K562 (cell line): ENCODE measurements around the gene DENND2A. TPM values are rescaled to one million over a fixed set of nuclear protein-coding genes. Genes with fewer than 3 reads are reported as not detected.

Experiments used
- ATAC-seq: fragments of 200-7000 bp; cut with Tn5 transposase; 3 replicates; pipeline ENCODE4 v1.9.1; 2020; ENCODE audit warnings: moderate library complexity
- BruUV-seq: library from RNA; stranded (reverse); fragments of 400-500 nt; replicated peaks from 2 replicates; lab custom pipeline; 2021; lab: Mats Ljungman, UMichigan
- CTCF ChIA-PET: fragments of 300-600 bp; formaldehyde crosslinking; extraction: SDS; loops from one replicate; lab custom pipeline; 2021; ENCODE audit warnings: low intra/inter-chr PET ratio; lab: Yijun Ruan, JAX
- POLR2A ChIA-PET: fragments of 300-600, 350-650 bp; sonication (Branson Sonifier 250); formaldehyde crosslinking; extraction: SDS; loops from one replicate; lab custom pipeline; 2021; ENCODE audit warnings: antibody characterized with exemption, inconsistent platforms; lab: Yijun Ruan, JAX
- DNase-seq, 4 experiments: peaks; one replicate each; pipeline versions ENCODE4 v3.0.0 to v3.0.0-alpha.2; 2011 to 2018; ENCODE audit warnings: low spot score in 3 of 4, mixed read lengths in 3 of 4; ENCODE audit errors: extremely low read depth in 1 of 4
- FAIRE-seq: peaks from 2 replicates; lab custom pipeline; 2011; peaks lifted over from hg19 to GRCh38; lab: Jason Lieb, UNC
- H2AFZ ChIP-seq: 2 replicates; pipeline ENCODE4 v1.6.0; 2011; ENCODE audit warnings: low read depth, low read length, control low read depth, inconsistent platforms
- H3K27ac ChIP-seq: fragments of 200-600 bp; 3 replicates; pipeline ENCODE4 v1.8.0; 2011; ENCODE audit warnings: low read depth, mild to moderate bottlenecking, control low read depth, inconsistent platforms, low read length, moderate library complexity, mixed read lengths; ENCODE audit errors: extremely low read depth
- H3K27me3 ChIP-seq, 2 experiments: fragments of 300-600 bp in 1 of 2; 2 replicates in 1 of 2; 3 replicates in 1 of 2; pipeline versions ENCODE4 v1.6.0 to v1.8.0; 2011; ENCODE audit warnings: inconsistent platforms in 2 of 2, low read length in 2 of 2, mild to moderate bottlenecking in 1 of 2, mixed read lengths in 1 of 2, moderate library complexity in 1 of 2; ENCODE audit not compliant: control insufficient read depth in 2 of 2, insufficient read depth in 2 of 2
- H3K36me3 ChIP-seq: fragments of 300-600 bp; 3 replicates; pipeline ENCODE4 v1.8.0; 2011; ENCODE audit warnings: mild to moderate bottlenecking, low read length, inconsistent platforms; ENCODE audit not compliant: control insufficient read depth, insufficient read depth
- H3K4me1 ChIP-seq, 2 experiments: fragments of 200-600 bp in 1 of 2; replicated peaks in 1 of 2; 2 replicates in 1 of 2; 3 replicates in 1 of 2; pipeline versions ENCODE4 v1.5.1 to v1.8.0; 2011; ENCODE audit warnings: inconsistent platforms in 2 of 2, low read length in 2 of 2, mild to moderate bottlenecking in 1 of 2, mixed read lengths in 1 of 2, moderate library complexity in 1 of 2; ENCODE audit not compliant: control insufficient read depth in 2 of 2, insufficient read depth in 2 of 2
- H3K4me2 ChIP-seq: 2 replicates; pipeline ENCODE4 v1.6.1; 2011; ENCODE audit warnings: low read length, control low read depth, inconsistent platforms, mixed read lengths; ENCODE audit not compliant: insufficient read depth
- H3K4me3 ChIP-seq: fragments of 200-600 bp; sonication (generic), shearing (Covaris generic); 2 replicates; pipeline ENCODE4 v1.5.1; 2016; ENCODE audit warnings: control low read depth, inconsistent platforms
- H3K79me2 ChIP-seq: fragments of 200-600 bp; 3 replicates; pipeline ENCODE4 v1.8.0; 2011; ENCODE audit warnings: low read length, inconsistent platforms; ENCODE audit not compliant: control insufficient read depth, insufficient read depth
- H3K9ac ChIP-seq, 2 experiments: 2 replicates each; pipeline versions ENCODE4 v1.6.0 to v1.6.1; 2011; ENCODE audit warnings: low read depth in 2 of 2, low read length in 2 of 2, control low read depth in 1 of 2, inconsistent platforms in 1 of 2, mild to moderate bottlenecking in 1 of 2, mixed read lengths in 1 of 2; ENCODE audit not compliant: insufficient read depth in 1 of 2
- H3K9me1 ChIP-seq: one replicate; pipeline ENCODE4 v1.6.0; 2011; ENCODE audit warnings: inconsistent platforms, mild to moderate bottlenecking, low read length, moderate library complexity; ENCODE audit not compliant: control insufficient read depth, insufficient read depth
- H3K9me3 ChIP-seq: replicated peaks from 2 replicates; pipeline ENCODE4 v1.5.1; 2011; ENCODE audit warnings: low read depth, low read length, inconsistent platforms; ENCODE audit not compliant: control insufficient read depth, insufficient read depth
- H4K20me1 ChIP-seq: replicated peaks from 2 replicates; pipeline ENCODE4 v1.6.1; 2011; ENCODE audit warnings: low read length, inconsistent platforms, mixed read lengths; ENCODE audit not compliant: control insufficient read depth, insufficient read depth
- BACH1 ChIP-seq: fragments of 200-800 bp; sonication (Bioruptor generic); IDR thresholded peaks from 2 replicates; pipeline ENCODE4 v1.6.1; 2016; ENCODE audit warnings: missing genetic modification characterization, missing compliant biosample characterization
- MAX ChIP-seq: sonication (generic); formaldehyde crosslinking; IDR thresholded peaks from 2 replicates; pipeline ENCODE4 v1.9.0; 2022; ENCODE audit warnings: mild to moderate bottlenecking, missing genetic modification reagents
- MCM3 ChIP-seq: fragments of 450-650 bp; IDR thresholded peaks from 2 replicates; pipeline ENCODE4 v1.6.1; 2016
- MCM5 ChIP-seq: fragments of 450-650 bp; IDR thresholded peaks from 2 replicates; pipeline ENCODE4 v1.6.1; 2016; ENCODE audit warnings: low read depth
- SIN3B ChIP-seq: fragments of 450-650 bp; IDR thresholded peaks from 2 replicates; pipeline ENCODE4 v1.6.1; 2017; ENCODE audit warnings: low read depth, mild to moderate bottlenecking, moderate library complexity
- SRSF7 ChIP-seq: fragments of 200-400 bp; formaldehyde crosslinking; optimal IDR thresholded peaks from 2 replicates; pipeline ENCODE3; 2017; ENCODE audit warnings: mild to moderate bottlenecking, low read depth, low read length
- TRIM25 ChIP-seq: fragments of 450-650 bp; IDR thresholded peaks from 2 replicates; pipeline ENCODE4 v1.7.0; 2016; ENCODE audit warnings: borderline replicate concordance
- TSHZ1 ChIP-seq: fragments of 250-450 bp; sonication (Bioruptor Pico); IDR thresholded peaks from 2 replicates; pipeline ENCODE4 v1.4.0; 2020; ENCODE audit warnings: mild to moderate bottlenecking, moderate library complexity
- ZNF12 ChIP-seq: sonication (generic); formaldehyde crosslinking; IDR thresholded peaks from 2 replicates; pipeline ENCODE4 v1.4.0; 2020; ENCODE audit warnings: mild to moderate bottlenecking, missing genetic modification reagents
- ZNF785 ChIP-seq: fragments of 250-450 bp; sonication (Bioruptor Pico); IDR thresholded peaks from 2 replicates; pipeline ENCODE4 v1.4.0; 2020; ENCODE audit warnings: mild to moderate bottlenecking
- WGBS: fragments of 100-300 bp; shearing (Covaris generic); methylation state at CpG from one replicate; pipeline ENCODE4 v1.1.6; 2016; ENCODE audit warnings: low coverage, mixed read lengths; ENCODE audit not compliant: insufficient coverage; ENCODE audit errors: missing lambda C conversion rate; 5-methylcytosine and 5-hydroxymethylcytosine counted together
- in situ Hi-C: fragments of 300-500 bp; cut with MboI; formaldehyde crosslinking; loops from 4 replicates; pipeline ENCODE4 v1.15.0; 2018; ENCODE audit warnings: inconsistent platforms, mixed read lengths
- intact Hi-C: fragments of 100-400 bp; cut with micrococcal nuclease; formaldehyde crosslinking; loops from 2 replicates; pipeline ENCODE4 v1.14.2; 2022
- polyA plus RNA-seq, 8 experiments: library from polyadenylated mRNA; depleted of rRNA in 4 of 8; stranded (reverse) in 5 of 8; unstranded in 3 of 8; fragments of >200 nt; fragmentation: Nextera tagmentation in 2 of 8; fragmentation: Illumina TruSeq in 1 of 8; extraction: Ambion mirVana in 2 of 8; extraction: Trizol in 1 of 8; gene quantifications; 2 replicates each; pipeline versions ENCODE4 v1.2.1 to v1.2.3, GENCODE V29; 2011 to 2014; ENCODE audit warnings: inconsistent platforms in 1 of 8, missing spikeins in 1 of 8
- total RNA-seq, 7 experiments: library from RNA; depleted of rRNA in 6 of 7; stranded (reverse); fragments of >200 nt in 6 of 7; fragmentation: Illumina TruSeq in 2 of 7; extraction: Trizol in 2 of 7; gene quantifications; 2 replicates each; pipeline versions ENCODE4 v1.2.1 to v1.2.3, GENCODE V29; 2011 to 2021; ENCODE audit warnings: low replicate concordance in 1 of 7

Gene DENND2A
- total and polyA plus RNA-seq, 9 of the 15 experiments (the other 6 are each of a cell fraction or from before 2014, with no cell fraction given): not detected

- Histone ChIP-seq H3K4me3 (no peak overlapping the region), H3K27me3 (peaks cover 57 to 66% of the 10 kb centered on the region in 2 experiments), H3K27ac (no peak overlapping the region), H4K20me1 (peaks cover 5% of the 10 kb centered on the region; the same call in 1 of the 2 replicates), H3K9ac (no peak overlapping the region), H3K9me3 (no peaks in the 10 kb centered on the region), H3K4me1 (no peaks in the 10 kb centered on the region; a peak in 1 of 5 replicates), H3K36me3 (no peaks in the 10 kb centered on the region), H3K79me2 (no peaks in the 10 kb centered on the region), H3K9me1 (no peaks in the 10 kb centered on the region), H3K4me2 (no peak overlapping the region), H2AFZ (no peak overlapping the region)
- no peak for TF ChIP-seq TSHZ1 (CRISPR knock-in tag)
- TF ChIP-seq MCM5: no peak
- no peak for TF ChIP-seq SIN3B
- no peak for TF ChIP-seq ZNF12 (CRISPR knock-in tag)
- no peak for TF ChIP-seq BACH1 (tag)
- no peak for TF ChIP-seq TRIM25
- no peak for TF ChIP-seq SRSF7
- TF ChIP-seq MAX (CRISPR knock-in tag): no peak
- TF ChIP-seq ZNF785 (CRISPR knock-in tag): no peak
- TF ChIP-seq MCM3: no peak; the same call in 1 of the 2 replicates
- DNase-seq (no peak), ATAC-seq (peak; percentile 15; the same call in 1 of the 3 replicates), FAIRE-seq (no peak)
- POLR2A ChIA-PET: interaction anchor here (1.4 to 1.7 kb wide), 3 partner anchors 10 to 15 kb away, joined by 3 to 9 read pairs (median 5); no protein-coding TSS in a partner anchor
- no TSS peak for BruUV-seq
- CTCF ChIA-PET: interaction anchor here (0.6 kb wide), 1 partner anchor 11 kb away, joined by 4 read pairs; no protein-coding TSS in a partner anchor
- 3% methylated on average over 8 of the region's 8 CpGs for WGBS
- intact Hi-C loops (loop anchor here (10.0 kb wide), 1 partner anchor 485 kb away; the partner anchor contains the start of gene KDM7A), in situ Hi-C loops (no loop called here)
Observed at GRCh38 chr7:140659856-140660255, 19.2 kb upstream of the DENND2A start.
